Measurements from ENCODE around the gene CDK19.

DNA sequence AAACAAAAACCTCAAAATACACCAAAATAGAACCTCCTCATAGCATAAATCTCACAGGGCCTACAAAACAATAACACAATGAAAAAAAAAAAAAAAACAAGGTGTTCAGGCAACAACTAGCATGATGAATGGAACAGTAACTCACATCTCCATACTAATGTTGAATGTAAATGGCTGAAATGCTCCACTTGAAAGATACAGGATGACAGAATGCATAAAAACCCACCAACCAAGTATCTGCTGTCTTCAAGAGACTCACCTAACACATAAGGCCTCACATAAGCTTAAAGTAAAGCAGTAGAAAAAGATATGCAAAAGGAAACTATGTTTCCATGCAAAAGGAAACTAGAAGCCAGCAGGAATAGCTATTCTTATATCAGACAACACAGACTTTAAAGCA is 121.3 kb downstream of the CDK19 start:
- TF ChIP-seq, protein P1, sequence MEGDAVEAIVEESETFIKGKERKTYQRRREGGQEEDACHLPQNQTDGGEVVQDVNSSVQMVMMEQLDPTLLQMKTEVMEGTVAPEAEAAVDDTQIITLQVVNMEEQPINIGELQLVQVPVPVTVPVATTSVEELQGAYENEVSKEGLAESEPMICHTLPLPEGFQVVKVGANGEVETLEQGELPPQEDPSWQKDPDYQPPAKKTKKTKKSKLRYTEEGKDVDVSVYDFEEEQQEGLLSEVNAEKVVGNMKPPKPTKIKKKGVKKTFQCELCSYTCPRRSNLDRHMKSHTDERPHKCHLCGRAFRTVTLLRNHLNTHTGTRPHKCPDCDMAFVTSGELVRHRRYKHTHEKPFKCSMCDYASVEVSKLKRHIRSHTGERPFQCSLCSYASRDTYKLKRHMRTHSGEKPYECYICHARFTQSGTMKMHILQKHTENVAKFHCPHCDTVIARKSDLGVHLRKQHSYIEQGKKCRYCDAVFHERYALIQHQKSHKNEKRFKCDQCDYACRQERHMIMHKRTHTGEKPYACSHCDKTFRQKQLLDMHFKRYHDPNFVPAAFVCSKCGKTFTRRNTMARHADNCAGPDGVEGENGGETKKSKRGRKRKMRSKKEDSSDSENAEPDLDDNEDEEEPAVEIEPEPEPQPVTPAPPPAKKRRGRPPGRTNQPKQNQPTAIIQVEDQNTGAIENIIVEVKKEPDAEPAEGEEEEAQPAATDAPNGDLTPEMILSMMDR (IDR thresholded peaks at IDR 0.05; ENCODE audit: poor library complexity, severe bottlenecking): no peak
- TF ChIP-seq, protein P2, sequence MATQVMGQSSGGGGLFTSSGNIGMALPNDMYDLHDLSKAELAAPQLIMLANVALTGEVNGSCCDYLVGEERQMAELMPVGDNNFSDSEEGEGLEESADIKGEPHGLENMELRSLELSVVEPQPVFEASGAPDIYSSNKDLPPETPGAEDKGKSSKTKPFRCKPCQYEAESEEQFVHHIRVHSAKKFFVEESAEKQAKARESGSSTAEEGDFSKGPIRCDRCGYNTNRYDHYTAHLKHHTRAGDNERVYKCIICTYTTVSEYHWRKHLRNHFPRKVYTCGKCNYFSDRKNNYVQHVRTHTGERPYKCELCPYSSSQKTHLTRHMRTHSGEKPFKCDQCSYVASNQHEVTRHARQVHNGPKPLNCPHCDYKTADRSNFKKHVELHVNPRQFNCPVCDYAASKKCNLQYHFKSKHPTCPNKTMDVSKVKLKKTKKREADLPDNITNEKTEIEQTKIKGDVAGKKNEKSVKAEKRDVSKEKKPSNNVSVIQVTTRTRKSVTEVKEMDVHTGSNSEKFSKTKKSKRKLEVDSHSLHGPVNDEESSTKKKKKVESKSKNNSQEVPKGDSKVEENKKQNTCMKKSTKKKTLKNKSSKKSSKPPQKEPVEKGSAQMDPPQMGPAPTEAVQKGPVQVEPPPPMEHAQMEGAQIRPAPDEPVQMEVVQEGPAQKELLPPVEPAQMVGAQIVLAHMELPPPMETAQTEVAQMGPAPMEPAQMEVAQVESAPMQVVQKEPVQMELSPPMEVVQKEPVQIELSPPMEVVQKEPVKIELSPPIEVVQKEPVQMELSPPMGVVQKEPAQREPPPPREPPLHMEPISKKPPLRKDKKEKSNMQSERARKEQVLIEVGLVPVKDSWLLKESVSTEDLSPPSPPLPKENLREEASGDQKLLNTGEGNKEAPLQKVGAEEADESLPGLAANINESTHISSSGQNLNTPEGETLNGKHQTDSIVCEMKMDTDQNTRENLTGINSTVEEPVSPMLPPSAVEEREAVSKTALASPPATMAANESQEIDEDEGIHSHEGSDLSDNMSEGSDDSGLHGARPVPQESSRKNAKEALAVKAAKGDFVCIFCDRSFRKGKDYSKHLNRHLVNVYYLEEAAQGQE (IDR thresholded peaks at IDR 0.05; ENCODE audit: borderline replicate concordance): no peak
- TF ChIP-seq EP300 (conservative IDR thresholded peaks at IDR 0.05; ENCODE audit: poor library complexity, severe bottlenecking) (no peak), MXI1 (conservative IDR thresholded peaks at IDR 0.05; ENCODE audit: poor library complexity, severe bottlenecking) (no peak), POLR2AphosphoS5 (IDR thresholded peaks at IDR 0.05) (no peak), SMC3 (conservative IDR thresholded peaks at IDR 0.05; ENCODE audit: poor library complexity) (no peak), EZH2 (IDR thresholded peaks at IDR 0.05; ENCODE audit: borderline replicate concordance, insufficient read depth, low read length, poor library complexity, severe bottlenecking) (no peak)

All from neural cell (in vitro differentiated cells).